Stimulated activated CD8-positive, alpha-beta memory T cell treated with anti-CD3 and anti-CD28 coated beads, Interleukin-7, amount 100 ng/mL, for 48 hours (primary cell): Measurements from ENCODE around the gene HBS1L.

Experiments used
- DNase-seq, 2 donors: peaks; one replicate each; pipeline ENCODE4 v3.0.0-alpha.2; 2020; ENCODE audit warnings: low read depth in 1 of 2; ENCODE audit errors: extremely low read depth in 1 of 2

HBS1L gene

DNA sequence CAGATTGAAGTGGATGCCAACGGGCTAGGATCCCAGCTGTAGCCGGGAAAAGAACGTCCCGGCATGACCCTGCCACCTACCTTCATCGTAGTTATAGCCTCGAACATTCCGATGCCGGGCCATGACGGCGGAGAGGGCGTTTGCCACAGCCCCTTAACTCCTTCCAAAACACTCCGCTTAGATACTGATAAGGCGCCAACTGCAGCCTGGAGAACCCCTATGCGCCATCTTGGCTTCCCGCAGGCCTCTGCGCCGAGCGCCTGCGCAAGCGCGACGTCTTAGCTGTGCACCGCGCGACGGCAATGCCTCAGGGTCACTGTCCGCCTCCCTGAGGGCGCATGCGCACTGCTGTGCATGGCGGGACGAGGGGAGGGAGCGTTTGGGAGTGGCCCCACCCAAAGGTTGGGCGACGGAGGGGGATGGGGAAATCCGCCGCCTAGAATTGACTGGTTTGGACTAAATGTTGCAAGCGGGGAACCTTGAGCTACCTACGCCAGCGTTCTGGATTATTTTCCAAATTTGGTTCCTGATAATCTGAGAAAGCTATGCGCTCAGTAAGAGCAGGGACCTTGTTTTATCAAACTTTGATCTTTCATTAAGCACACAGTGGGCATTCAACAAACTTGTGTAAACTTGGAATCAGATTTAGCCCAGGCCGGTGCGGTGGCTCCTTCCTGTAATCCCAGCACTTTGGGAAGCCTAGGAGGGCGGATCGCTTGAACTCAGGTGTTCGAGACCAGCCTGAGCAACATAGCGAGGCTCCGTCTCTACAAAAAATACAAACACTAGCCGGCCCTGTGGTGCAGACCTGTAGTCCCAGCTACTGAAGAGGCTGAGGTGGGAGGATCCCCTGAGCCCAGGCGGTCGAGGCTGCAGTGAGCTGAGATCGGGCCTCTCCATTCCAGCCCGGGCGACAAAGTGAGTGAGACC is at the start of gene HBS1L:
HBS1L (minus strand) TSS at position 254 of the 930 bp plus-strand sequence; CDS start at position 123, 131 bp downstream.
- peak; percentile 95 to 98 for DNase-seq

DNA sequence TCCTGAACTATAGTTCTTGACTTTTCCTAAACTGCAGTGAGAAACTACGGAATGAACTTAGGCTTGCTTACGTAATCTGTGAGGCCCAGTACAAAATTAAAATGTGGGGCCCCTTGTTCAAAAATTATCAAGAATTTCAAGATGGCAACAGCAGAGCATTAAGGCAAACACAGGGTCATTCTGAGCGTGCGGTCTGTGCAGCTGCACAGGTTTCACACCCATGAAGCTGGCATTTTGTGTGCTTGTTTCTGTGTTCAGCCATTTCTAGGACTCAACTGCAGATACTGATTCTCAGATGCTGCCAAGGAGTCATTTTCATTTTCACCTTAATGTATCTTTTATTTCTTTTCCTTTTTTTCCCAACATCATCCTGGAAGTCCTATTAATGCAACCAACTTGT is 49.6 kb upstream of the HBS1L start:
- no peak for DNase-seq

DNA sequence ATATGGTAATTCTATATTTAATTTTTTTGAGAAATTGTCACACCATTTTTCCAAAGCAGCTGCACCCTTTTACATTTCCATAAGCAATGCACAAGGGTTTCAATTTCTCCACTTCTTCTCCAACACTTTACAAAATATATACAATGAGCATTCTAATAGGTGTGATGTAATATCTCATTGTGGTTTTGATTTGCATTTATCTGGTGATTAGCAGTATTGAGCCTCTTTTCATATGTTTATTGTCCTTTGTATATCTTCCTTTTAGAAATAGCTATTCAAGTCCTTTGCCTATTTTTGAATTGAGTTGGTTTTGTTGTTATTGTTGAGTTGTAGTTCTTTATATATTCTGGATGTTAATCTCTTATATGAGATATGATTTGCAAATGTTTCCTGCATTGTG is 47.6 kb upstream of the HBS1L start:
- no peak for DNase-seq

GRCh38 chr6:135097172-135097571 is 42.5 kb upstream of the HBS1L start:
- no peak for DNase-seq

GRCh38 chr6:135096403-135097130 is 41.9 kb upstream of the HBS1L start:
- DNase-seq = no peak

DNA sequence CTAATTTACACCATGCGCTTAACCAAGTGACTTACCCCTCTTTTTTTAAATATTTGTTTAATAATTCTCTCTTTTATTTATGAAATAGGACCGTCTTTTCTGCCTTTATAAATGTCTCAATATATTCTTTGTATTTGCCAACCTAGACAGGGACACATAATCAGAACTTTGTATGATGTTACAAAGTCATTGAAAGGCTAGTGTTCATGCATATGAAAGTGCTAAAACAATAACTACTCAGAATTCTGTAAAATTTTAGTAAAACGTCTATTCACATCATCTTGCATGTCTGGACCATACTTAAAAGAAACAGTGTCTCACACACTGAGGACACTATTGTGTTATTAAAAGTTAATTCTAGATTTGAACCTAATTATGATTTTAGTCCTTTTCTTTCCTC is 41.1 kb upstream of the HBS1L start:
- no peak for DNase-seq

- DNase-seq = no peak
Measured at GRCh38 chr6:135094403-135094821, 39.8 kb upstream of the HBS1L start.

DNA sequence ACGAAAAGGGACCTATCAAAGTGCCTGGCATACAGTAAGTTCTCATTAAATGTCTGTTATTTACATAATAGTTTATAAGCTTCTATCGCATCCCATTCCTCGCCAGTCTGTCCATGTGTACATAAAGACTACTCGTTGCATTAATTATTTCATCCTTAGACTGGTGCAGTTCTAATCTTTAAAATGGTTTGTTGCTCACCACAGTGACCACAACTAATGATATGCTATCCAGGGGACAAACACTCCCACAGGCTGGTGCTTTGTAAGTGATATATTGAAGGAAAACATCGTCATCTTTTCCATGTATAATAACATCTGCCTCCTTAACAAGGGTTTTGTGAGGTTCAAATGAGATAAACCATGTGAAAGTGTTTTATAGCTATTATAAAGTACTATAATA is 39.0 kb upstream of the HBS1L start:
- DNase-seq = no peak

DNA sequence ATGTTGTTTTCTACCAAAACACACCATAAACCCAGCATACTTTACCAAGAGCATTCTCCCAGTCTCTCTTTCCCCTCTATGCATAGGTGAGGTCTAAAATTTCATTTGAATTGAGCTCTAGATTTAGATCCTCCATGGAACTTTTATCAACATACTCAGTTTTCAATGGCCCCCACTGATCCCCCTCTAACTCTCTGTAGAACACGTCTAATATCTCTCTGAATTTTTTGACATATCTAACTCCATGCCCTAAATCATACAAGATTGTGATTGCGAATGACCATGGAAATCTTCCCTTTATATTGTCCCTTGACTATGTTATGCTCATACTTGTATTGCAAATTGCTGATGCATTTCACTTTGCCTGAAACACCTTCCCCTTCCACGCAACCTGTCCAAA is 38.1 kb upstream of the HBS1L start:
- no peak for DNase-seq

DNA sequence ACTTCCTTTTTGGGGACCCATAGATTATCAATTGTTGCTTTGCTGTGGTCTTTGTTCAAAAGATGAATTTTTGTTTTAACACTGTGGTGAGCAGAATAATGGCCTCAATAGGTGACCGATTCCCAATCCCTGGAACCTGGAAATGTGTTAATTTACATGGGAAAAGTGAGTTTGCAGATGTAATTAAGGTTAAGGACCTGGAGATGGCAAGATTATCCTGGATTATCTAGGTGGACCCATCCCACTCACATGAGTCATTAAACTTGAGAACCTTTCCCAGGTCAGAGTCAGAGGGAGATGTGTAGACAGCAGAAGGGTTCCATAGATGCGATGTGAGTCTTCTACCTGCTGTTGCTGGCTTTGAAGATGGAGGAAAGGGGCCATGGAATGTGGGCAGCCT is 36.2 kb upstream of the HBS1L start:
- no peak for DNase-seq

- DNase-seq = no peak
Measured at GRCh38 chr6:135089901-135090300, 35.3 kb upstream of the HBS1L start.

DNA sequence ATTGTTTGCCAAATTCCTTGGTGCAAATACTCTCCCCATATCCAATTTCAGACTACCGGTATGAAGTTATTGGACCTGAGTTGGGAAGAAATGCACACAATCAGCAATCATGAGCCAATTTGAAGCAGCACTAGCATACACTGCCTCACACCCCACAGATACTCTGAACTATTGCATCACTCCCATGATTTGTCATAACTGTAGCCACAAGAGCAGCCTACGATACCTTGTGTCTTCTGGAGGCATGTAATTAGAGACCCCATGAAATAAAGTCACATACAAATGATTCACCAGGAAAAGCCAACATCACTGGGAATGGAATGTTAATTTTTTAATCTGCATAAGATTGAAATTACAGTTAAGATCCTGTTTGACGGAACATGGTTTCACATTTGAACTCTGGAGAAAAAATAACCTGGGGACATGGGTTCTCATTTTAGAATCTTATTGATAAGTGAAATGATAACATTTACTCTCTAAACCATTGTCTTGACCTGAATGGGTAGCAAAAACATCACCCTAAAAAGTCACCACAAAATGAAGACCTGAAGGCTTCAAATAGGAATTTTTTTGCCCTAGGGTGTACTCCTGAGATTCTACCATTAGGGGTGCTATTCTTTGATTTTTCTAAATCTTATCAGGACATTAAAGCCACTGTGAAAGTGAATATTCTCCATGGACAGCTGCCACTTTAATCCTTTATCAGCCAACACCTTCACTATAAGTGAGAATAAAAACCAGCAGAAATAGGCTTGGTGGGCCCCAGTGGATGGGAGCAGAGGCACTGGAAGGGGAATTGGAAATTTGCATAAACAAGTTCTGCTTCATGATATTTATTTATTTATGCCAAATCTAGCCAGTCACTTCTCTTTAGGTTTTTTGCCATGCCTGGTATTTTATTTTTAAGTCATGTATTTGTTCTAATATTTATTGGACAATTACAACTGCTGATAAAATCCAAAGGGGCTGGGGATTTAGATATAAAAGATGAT is 34.5 kb upstream of the HBS1L start:
- peak in 1 of 2 donors; percentile 35 for DNase-seq

GRCh38 chr6:135088281-135088680 is 33.7 kb upstream of the HBS1L start:
- DNase-seq = no peak

- DNase-seq = peak in 1 of 2 donors; percentile 19
Measured at GRCh38 chr6:135087803-135088202, 33.2 kb upstream of the HBS1L start.

DNA sequence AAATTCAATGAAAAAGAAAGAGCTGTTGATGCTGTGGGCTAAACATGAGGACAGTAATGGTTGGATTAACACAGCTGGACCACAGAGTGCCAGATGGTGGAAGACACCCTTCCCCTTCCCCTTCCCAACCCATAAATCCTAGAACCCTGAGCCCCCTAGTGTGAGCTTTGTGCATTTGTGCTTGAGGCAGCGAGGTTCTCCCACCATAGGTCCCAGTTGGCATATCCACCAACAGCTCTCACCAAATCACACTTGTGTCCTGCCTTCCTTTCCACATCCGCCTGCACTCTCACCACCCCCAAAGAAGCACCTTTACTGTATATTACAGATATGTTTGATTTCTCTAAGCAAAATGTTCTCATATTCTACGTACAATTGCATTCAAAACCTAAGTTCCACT is 32.8 kb upstream of the HBS1L start:
- no peak for DNase-seq

DNA sequence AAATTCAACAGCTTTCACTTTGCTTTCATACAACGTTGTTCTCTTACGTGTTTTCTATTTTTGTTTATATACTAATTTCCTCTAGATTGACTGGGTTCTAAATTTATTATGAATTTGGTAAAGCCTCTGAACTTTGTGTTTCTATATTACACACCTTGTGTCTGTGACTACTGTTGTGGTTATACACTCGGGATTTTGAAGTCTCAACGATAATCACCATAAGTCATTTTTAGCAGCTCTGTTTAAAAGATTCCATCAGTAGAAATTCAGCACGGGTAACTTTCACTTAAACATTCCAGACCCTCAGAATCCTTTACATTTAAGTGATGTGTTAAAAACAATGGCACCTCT is 31.8 kb upstream of the HBS1L start:
- no peak for DNase-seq

GRCh38 chr6:135085700-135086413 is 31.2 kb upstream of the HBS1L start:
- DNase-seq = no peak

GRCh38 chr6:135084916-135085269 is 30.3 kb upstream of the HBS1L start:
- DNase-seq = no peak

DNA sequence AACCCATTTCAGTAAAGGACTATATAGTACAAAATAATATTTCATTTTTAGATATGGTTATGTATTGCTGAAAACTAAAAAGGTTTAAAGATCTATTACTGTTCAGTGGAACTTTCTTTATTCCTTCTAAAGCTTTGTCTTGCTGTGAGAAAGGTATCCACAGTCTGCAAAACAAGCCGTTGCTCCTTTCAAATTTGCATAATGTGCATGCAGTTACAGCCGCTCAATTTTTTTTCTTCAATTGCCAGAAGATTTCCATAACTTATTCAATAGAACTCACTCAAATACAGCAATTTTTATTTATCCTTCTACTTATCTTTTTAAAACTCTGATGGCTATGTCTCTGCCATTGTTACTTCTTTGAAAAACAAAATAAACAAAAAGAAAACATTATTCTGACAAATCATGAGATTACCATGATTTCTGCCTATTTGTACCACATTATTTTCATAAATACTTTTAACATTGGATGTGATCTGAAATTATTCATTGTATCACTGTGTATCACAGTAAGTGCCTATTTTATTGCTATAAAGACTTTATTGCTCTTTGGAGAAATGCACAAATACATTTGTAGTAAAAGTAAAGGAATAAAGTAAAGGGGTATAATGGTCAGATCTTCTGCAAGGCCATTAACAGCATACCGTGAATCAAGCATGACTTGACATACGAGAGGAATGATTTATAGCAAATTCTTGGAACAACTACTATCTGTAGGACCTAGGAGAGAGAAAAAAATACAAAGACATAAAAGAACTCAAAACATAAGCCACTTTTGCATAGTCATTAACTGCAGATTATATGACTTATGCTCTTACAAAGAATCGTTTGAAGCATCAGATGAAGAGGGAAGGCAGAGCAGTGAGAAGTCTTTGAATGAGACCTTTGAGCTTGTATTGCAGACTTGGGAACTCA is 29.6 kb upstream of the HBS1L start:
- DNase-seq = no peak
